Spleen (tissue), 11 donors: Measurements from ENCODE around the gene MRC2. TPM values are rescaled to one million over a fixed set of nuclear protein-coding genes. Genes with fewer than 3 reads are reported as not detected.

Experiments
- DNase-seq: peaks from one replicate; pipeline ENCODE4 v3.0.0-alpha.2; 2020
- H3K27ac ChIP-seq, 8 donors: fragments of 200-600 bp; sonication (generic) in 7 of 8; 1 replicate in 4 of 8; 2 replicates in 4 of 8; pipeline versions ENCODE4 v1.5.0 to v1.8.0; 2016 to 2021; ENCODE audit warnings: inconsistent platforms in 4 of 8, mild to moderate bottlenecking in 4 of 8, moderate library complexity in 1 of 8
- H3K27me3 ChIP-seq, 7 donors: fragments of 200-600 bp; sonication (generic) in 6 of 7; replicated peaks in 1 of 7; 1 replicate in 4 of 7; 2 replicates in 3 of 7; pipeline versions ENCODE4 v1.5.0 to v1.8.0; 2016 to 2021; ENCODE audit warnings: inconsistent platforms in 3 of 7, mild to moderate bottlenecking in 1 of 7
- H3K36me3 ChIP-seq, 6 donors: fragments of 200-600 bp; sonication (generic) in 5 of 6; 1 replicate in 4 of 6; 2 replicates in 2 of 6; pipeline versions ENCODE4 v1.5.0 to v1.8.0; 2016 to 2021; ENCODE audit warnings: inconsistent platforms in 2 of 6
- H3K4me1 ChIP-seq, 6 donors: fragments of 200-600 bp; sonication (generic) in 5 of 6; 1 replicate in 3 of 6; 2 replicates in 3 of 6; pipeline versions ENCODE4 v1.5.0 to v1.8.0; 2016 to 2021; ENCODE audit warnings: inconsistent platforms in 3 of 6
- H3K4me3 ChIP-seq, 8 donors: fragments of 200-600 bp; sonication (generic) in 7 of 8; 1 replicate in 4 of 8; 2 replicates in 4 of 8; pipeline versions ENCODE4 v1.5.0 to v1.8.0; 2016 to 2021; ENCODE audit warnings: inconsistent platforms in 4 of 8, mild to moderate bottlenecking in 4 of 8, moderate library complexity in 2 of 8
- H3K9me3 ChIP-seq, 8 donors: fragments of 200-600 bp; sonication (generic) in 7 of 8; 1 replicate in 4 of 8; 2 replicates in 4 of 8; pipeline versions ENCODE4 v1.5.0 to v1.8.0; 2016 to 2021; ENCODE audit warnings: inconsistent platforms in 4 of 8
- POLR2A ChIP-seq, 3 donors: fragments of 450-650 bp; IDR thresholded peaks; one replicate each; pipeline ENCODE4 v1.5.1; 2017; ENCODE audit warnings: antibody characterized with exemption in 3 of 3, mild to moderate bottlenecking in 1 of 3
- POLR2AphosphoS5 ChIP-seq, 3 donors: sonication (generic); formaldehyde crosslinking; IDR thresholded peaks; one replicate each; pipeline ENCODE4 v1.5.1; 2017; ENCODE audit warnings: antibody characterized with exemption in 3 of 3
- WGBS, 5 donors: extraction: QIAGEN DNeasy Blood & Tissue Kit in 3 of 5; methylation state at CpG; one replicate each; pipeline versions ENCODE4 v1.1.5 to v1.1.7; 2013 to 2018; 5-methylcytosine and 5-hydroxymethylcytosine counted together
- intact Hi-C: fragments of 100-400 bp; cut with DNase I; formaldehyde crosslinking; loops from one replicate; pipeline ENCODE4 v1.15.0; 2023; ENCODE audit warnings: low total_unique reads
- polyA plus RNA-seq, 3 donors: library from polyadenylated mRNA; stranded (reverse); fragments of 200-250 nt; gene quantifications; one replicate each; pipeline ENCODE4 v1.2.1, GENCODE V29; 2013
- total RNA-seq, 7 donors: library from RNA; depleted of rRNA in 3 of 7; stranded (reverse); fragments of >200 nt in 3 of 7; fragmentation: NEBNext Ultra II Directional in 4 of 7; extraction: Animal tissue kit (Norgen Biotek cat#: 25700) in 4 of 7; gene quantifications; one replicate each; pipeline versions ENCODE4 v1.1.0 to v1.2.1, GENCODE V29; 2016 to 2021
- TF ChIP-seq, protein P1 (sequence below), 11 experiments: fragments of 200-600 bp in 7 of 11; fragments of 450-650 bp in 4 of 11; sonication (generic) in 4 of 11; IDR thresholded peaks in 8 of 11; conservative IDR thresholded peaks in 3 of 11; 1 replicate in 7 of 11; 2 replicates in 4 of 11; pipeline versions ENCODE4 v1.4.0 to v1.8.0; 2016 to 2021; ENCODE audit warnings: antibody characterized with exemption in 11 of 11, inconsistent platforms in 4 of 11, mild to moderate bottlenecking in 1 of 11
- donor health status: healthy with polysubstance abuse.
- donor health status: DM: no; HTN: no; CAD: no; lungs with moderate emphysema.
- donor health status: DM: no; HTN: no; CAD: no.
- donor health status: Bipolar disorder and iron deficiency.
- donor health status: healthy.
- donor health status: DM: no; HTN: no; CAD: no.
- donor health status: DM: yes; HTN: yes; CAD: no.

MRC2 gene
- total and polyA plus RNA-seq, 10 donors = 4.5 to 75.1 (median 38.7) TPM

DNA sequence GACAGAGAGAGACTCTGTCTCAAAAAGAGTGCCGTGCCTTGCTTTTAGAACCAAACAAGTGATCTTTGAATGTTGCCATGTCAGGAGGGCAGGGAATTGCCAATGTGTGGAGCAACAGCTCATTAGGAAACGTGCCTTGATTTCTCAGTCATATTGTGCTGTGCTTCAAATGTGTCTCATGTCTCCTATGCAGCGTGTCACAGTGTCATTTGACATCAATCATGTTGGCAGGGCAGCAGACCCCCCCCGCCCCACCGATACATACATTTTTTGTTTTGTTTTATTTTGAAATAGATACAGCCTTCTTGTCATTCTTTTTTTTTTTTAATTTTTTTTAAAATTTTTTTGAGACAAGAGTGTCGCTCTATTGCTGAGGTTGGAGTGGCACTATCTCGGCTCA, 22.1 kb downstream of the MRC2 start:
- Histone ChIP-seq H3K36me3 (no peaks in the 10 kb centered on the region), H3K4me1 (peaks cover 14 to 41% (median 28%) of the 10 kb centered on the region in 6 donors), H3K27me3 (peaks cover 0 to 25% (median 6%) of the 10 kb centered on the region in 7 donors), H3K9me3 (no peaks in the 10 kb centered on the region), H3K4me3 (no peak overlapping the region), H3K27ac (no peak overlapping the region)
- WGBS, 5 donors = 85 to 95% (median 90%) methylated on average over 7 of the region's 7 CpGs
- TF ChIP-seq POLR2A (IDR thresholded peaks at IDR 0.05) (no peak), POLR2AphosphoS5 (IDR thresholded peaks at IDR 0.05) (no peak)
- TF ChIP-seq, protein P1, sequence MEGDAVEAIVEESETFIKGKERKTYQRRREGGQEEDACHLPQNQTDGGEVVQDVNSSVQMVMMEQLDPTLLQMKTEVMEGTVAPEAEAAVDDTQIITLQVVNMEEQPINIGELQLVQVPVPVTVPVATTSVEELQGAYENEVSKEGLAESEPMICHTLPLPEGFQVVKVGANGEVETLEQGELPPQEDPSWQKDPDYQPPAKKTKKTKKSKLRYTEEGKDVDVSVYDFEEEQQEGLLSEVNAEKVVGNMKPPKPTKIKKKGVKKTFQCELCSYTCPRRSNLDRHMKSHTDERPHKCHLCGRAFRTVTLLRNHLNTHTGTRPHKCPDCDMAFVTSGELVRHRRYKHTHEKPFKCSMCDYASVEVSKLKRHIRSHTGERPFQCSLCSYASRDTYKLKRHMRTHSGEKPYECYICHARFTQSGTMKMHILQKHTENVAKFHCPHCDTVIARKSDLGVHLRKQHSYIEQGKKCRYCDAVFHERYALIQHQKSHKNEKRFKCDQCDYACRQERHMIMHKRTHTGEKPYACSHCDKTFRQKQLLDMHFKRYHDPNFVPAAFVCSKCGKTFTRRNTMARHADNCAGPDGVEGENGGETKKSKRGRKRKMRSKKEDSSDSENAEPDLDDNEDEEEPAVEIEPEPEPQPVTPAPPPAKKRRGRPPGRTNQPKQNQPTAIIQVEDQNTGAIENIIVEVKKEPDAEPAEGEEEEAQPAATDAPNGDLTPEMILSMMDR (IDR thresholded peaks at IDR 0.05 in 8 of 11, conservative IDR thresholded peaks at IDR 0.05 in 3 of 11) = no peak
- no peak for DNase-seq
- intact Hi-C loops = no loop called here

DNA sequence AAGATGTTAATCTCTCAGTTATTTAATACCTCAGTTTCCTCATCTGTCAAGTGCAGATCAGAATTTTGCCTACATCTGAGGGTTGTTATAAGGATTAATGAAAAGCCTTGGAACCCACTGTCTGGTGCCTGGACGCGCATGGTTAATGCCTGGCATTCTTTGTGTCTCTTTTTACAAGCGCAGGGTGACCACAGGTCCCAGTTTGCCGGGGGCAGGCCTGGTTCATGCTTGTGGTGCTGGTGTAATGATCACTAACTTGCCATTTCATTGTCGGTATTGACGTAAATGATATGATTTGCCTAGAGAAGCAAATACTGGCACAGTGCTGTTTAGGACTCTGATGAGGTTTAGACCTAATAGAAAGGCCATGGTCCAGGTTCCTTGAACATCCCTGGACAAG, 23.1 kb downstream of the MRC2 start:
- Histone ChIP-seq H3K4me1 (peaks cover 14 to 51% (median 30%) of the 10 kb centered on the region in 6 donors), H3K36me3 (no peaks in the 10 kb centered on the region), H3K4me3 (no peak overlapping the region), H3K9me3 (no peaks in the 10 kb centered on the region), H3K27me3 (peaks cover 0 to 34% (median 6%) of the 10 kb centered on the region in 7 donors), H3K27ac (no peak overlapping the region)
- intact Hi-C loops = no loop called here
- TF ChIP-seq, protein P1 (IDR thresholded peaks at IDR 0.05 in 8 of 11, conservative IDR thresholded peaks at IDR 0.05 in 3 of 11) = no peak
- no peak for TF ChIP-seq POLR2A (IDR thresholded peaks at IDR 0.05)
- DNase-seq = no peak
- 89 to 99% (median 97%) methylated on average over 6 of the region's 6 CpGs for WGBS, 5 donors

DNA sequence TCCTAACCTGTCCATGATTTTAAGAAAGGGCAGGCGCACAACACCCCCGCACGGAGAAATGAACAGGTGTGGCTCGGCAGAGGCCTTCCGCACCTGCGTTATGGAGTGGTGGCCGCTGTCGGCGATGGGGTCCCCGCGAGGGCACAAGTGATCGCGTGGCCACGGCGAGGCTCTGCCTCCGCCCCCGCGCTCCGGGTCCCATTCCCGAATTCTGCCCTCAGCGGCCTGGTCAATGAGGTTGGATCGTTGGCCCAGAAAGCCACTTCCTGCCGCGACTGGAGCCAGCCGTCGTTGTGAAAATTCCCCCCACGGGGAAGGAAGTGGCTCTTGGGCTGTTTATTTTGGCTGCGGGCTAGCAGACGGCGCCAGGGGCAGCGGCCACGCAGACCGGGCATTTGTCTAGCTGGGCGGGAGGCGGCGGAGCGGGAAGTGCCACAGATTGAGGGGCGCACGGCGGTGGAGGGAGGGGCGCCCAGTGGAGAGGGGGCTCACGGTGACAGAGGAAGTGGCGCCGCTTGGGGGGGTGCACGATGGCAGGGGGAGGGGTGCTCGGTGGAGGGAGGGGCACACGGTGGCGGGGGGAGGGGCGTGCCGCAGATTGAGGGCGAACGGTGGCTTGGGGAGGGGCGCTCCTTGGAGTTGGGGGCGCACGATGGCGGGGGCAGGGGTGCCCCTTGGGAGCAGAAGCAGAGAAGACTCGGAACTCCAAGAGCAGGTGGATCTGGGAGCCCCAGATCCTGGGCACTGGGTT, 25.0 kb downstream of the MRC2 start:
- Histone ChIP-seq H3K9me3 (no peaks in the 10 kb centered on the region), H3K27me3 (peaks cover 0 to 48% (median 6%) of the 10 kb centered on the region in 7 donors), H3K36me3 (no peaks in the 10 kb centered on the region), H3K4me1 (peaks cover 14 to 59% (median 30%) of the 10 kb centered on the region in 6 donors), H3K4me3 (peak overlapping the region; percentile 16 to 71 (median 40)), H3K27ac (peak overlapping the region in 7 of 8 donors; percentile 41 to 76 (median 65))
- 2 to 4% (median 3%) methylated on average over 46 to 57 of the region's 57 CpGs for WGBS, 5 donors
- peak; percentile 83 for DNase-seq
- TF ChIP-seq, protein P1 (IDR thresholded peaks at IDR 0.05 in 8 of 11, conservative IDR thresholded peaks at IDR 0.05 in 3 of 11) = no peak
- peak; percentile 60 to 81 (median 75) for TF ChIP-seq POLR2AphosphoS5 (IDR thresholded peaks at IDR 0.05)
- TF ChIP-seq POLR2A (IDR thresholded peaks at IDR 0.05) = no peak
- intact Hi-C loops = no loop called here

DNA sequence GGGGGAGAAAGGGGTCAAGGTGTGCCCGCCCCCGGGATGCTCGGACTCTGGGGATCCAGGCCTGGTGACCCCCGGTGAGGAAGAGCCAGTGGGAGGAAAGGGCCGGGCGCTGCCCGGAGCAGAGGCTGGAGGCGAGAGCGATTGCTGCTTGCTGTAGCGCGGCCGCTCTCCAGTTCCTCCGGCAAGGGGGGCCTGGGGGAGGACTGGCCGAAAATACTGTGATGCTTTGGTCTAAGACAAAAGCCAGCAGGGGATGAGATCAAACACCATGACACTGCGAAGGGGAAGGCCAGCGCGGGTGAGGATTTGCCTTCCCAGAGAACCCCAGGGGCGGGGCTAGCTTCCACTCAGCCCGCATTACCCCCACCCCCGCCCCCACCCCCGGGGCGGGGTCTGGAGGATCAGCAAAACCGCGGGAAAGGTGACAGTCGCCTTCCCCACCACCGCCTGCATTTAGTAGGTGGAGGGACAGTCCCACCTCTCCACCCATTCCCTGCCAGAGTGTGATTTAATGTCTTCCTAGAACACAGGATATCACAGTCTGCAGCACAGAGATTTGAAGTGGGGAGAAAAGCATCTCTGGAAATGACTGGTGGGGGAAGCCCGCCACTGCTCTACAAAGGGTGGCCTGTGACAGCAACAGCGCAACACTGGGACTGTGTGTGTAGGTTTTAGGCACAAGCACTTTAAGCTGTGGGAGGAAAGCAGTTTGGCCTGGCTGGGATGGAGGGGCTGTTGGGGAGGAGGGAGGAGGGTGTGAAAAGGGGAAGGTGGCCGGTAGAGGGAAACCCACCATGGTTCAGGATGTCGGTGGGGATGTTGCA, 25.7 kb downstream of the MRC2 start:
- 0 to 1% (median 1%) methylated on average over 21 to 30 of the region's 30 CpGs for WGBS, 5 donors
- intact Hi-C loops = no loop called here
- H3K4me1 ChIP-seq = peaks cover 14 to 58% (median 30%) of the 10 kb centered on the region in 6 donors

More for the DNA sequence above, 25.7 kb downstream of the MRC2 start:
- Histone ChIP-seq H3K36me3 (no peaks in the 10 kb centered on the region), H3K9me3 (no peaks in the 10 kb centered on the region), H3K27me3 (peaks cover 0 to 55% (median 6%) of the 10 kb centered on the region in 7 donors), H3K4me3 (peak overlapping the region; percentile 16 to 71 (median 40)), H3K27ac (peak overlapping the region; percentile 7 to 76 (median 64))
- TF ChIP-seq, protein P1 (IDR thresholded peaks at IDR 0.05 in 8 of 11, conservative IDR thresholded peaks at IDR 0.05 in 3 of 11) = no peak
- no peak for TF ChIP-seq POLR2A (IDR thresholded peaks at IDR 0.05)
- TF ChIP-seq POLR2AphosphoS5 (IDR thresholded peaks at IDR 0.05) = no peak
- peak; percentile 82 for DNase-seq
